ENCODE measurements around the gene ANKS1B. TPM values are rescaled to one million over a fixed set of nuclear protein-coding genes. Genes with fewer than 3 reads are reported as not detected.

Gene ANKS1B
- total and polyA plus RNA-seq, 2 experiments from 2014 or later, result 1.8 to 1.9 TPM

DNA sequence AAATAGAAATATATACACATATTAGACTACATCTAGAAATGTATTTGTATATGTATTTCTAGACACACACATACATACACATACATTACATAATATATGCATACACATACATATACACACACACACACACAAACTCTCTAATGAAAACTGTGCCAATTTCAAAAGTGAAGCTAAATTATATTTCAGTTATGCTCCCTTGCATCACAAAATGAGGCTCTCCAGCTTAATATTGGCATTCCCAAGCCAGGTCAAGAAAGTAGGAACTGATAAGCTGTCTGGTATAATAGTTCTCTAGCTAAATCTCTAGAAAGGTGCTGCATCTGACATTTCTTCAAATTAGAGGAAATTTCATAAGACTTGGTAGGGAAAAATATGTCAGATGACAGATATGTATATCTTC, 280.3 kb downstream of the ANKS1B start:
- Histone ChIP-seq H3K4me3 (no peak overlapping the region), H3K9me3 (ENCODE audit: low read depth) (no peaks in the 10 kb centered on the region), H3K27ac (no peak overlapping the region), H3K36me3 (no peaks in the 10 kb centered on the region), H3K4me1 (ENCODE audit: low read depth) (no peaks in the 10 kb centered on the region), H3K27me3 (no peaks in the 10 kb centered on the region)
- TF ChIP-seq, protein P1, sequence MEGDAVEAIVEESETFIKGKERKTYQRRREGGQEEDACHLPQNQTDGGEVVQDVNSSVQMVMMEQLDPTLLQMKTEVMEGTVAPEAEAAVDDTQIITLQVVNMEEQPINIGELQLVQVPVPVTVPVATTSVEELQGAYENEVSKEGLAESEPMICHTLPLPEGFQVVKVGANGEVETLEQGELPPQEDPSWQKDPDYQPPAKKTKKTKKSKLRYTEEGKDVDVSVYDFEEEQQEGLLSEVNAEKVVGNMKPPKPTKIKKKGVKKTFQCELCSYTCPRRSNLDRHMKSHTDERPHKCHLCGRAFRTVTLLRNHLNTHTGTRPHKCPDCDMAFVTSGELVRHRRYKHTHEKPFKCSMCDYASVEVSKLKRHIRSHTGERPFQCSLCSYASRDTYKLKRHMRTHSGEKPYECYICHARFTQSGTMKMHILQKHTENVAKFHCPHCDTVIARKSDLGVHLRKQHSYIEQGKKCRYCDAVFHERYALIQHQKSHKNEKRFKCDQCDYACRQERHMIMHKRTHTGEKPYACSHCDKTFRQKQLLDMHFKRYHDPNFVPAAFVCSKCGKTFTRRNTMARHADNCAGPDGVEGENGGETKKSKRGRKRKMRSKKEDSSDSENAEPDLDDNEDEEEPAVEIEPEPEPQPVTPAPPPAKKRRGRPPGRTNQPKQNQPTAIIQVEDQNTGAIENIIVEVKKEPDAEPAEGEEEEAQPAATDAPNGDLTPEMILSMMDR (IDR thresholded peaks at IDR 0.05; ENCODE audit: low read depth, low read length), result no peak
- DNase-seq (ENCODE audit: low read depth in 1 of 2, low spot score in 1 of 2), result no peak

DNA sequence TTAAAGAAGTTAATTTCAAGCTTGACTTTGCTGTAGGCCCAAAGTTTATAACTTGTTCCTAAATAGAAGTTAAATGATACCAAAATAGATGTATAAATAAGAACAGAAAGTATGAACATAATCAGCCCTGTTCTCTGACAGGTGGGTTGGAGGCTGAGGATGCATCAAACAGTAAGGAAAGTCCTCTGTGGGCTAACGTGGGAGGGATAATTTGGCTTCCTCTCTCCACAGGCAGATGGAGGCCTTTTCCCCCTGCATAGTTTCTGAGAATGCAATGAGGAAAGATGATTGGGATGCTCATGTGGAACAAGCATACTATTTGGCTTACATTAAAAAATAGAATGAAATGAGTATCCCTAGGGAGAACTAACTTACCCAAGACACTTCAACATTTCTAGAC, 280.7 kb downstream of the ANKS1B start:
- TF ChIP-seq, protein P1 (IDR thresholded peaks at IDR 0.05; ENCODE audit: low read depth, low read length), result no peak

DNA sequence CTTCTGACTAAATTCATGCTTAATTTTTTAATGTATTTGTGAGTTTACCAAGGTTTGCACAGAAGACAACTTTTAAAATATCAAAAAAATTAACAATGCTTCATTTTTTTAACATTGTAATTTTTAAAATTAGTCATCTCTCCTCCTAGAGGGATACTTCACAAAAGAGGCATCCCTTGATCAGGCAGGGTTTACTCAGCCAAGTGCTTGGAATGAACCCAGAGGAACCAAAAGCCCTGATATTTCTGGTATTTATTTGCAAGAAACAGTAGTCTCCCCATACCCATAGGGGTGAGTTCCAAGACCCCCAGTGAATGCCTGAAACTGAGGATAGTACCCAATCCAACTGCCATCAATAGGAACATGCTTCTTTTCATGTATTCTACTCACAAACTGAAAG, 284.7 kb downstream of the ANKS1B start:
- no peak overlapping the region for H3K4me3 ChIP-seq
- H3K4me1 ChIP-seq (ENCODE audit: low read depth), result no peaks in the 10 kb centered on the region
- H3K27ac ChIP-seq, result no peak overlapping the region
- TF ChIP-seq, protein P1 (IDR thresholded peaks at IDR 0.05; ENCODE audit: low read depth, low read length), result no peak
- no peaks in the 10 kb centered on the region for H3K36me3 ChIP-seq
- H3K9me3 ChIP-seq (ENCODE audit: low read depth), result no peaks in the 10 kb centered on the region
- DNase-seq (ENCODE audit: low read depth in 1 of 2, low spot score in 1 of 2), result no peak
- H3K27me3 ChIP-seq, result no peaks in the 10 kb centered on the region

More for the DNA sequence above, 280.7 kb downstream of the ANKS1B start:
- Histone ChIP-seq H3K4me1 (ENCODE audit: low read depth) (no peaks in the 10 kb centered on the region), H3K27ac (no peak overlapping the region), H3K27me3 (no peaks in the 10 kb centered on the region), H3K4me3 (no peak overlapping the region), H3K9me3 (ENCODE audit: low read depth) (no peaks in the 10 kb centered on the region), H3K36me3 (no peaks in the 10 kb centered on the region)
- DNase-seq (ENCODE audit: low read depth in 1 of 2, low spot score in 1 of 2), result no peak

DNA sequence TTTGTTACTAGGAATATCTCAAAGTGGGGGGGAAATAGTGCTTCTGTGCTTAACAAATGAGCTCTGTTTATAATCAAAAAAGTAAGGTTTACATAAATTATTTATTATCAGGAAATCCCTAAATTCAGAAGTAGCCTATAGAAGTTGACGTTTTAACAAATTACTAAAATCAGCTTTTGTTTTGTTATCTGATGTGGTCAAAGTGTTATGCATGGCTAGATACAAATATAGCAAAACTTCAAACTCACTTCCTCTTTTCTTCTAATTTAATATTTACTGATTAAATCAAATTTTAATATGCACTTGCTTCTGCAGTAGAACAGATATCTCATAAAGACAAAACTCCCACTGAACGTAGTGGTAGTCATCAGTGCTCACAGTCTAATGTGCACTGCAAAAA, 289.7 kb downstream of the ANKS1B start:
- Histone ChIP-seq H3K36me3 (no peaks in the 10 kb centered on the region), H3K4me3 (no peak overlapping the region), H3K27ac (no peak overlapping the region), H3K9me3 (ENCODE audit: low read depth) (no peaks in the 10 kb centered on the region), H3K4me1 (ENCODE audit: low read depth) (no peaks in the 10 kb centered on the region), H3K27me3 (no peaks in the 10 kb centered on the region)
- TF ChIP-seq, protein P1 (IDR thresholded peaks at IDR 0.05; ENCODE audit: low read depth, low read length), result no peak
- DNase-seq (ENCODE audit: low read depth in 1 of 2, low spot score in 1 of 2), result no peak

DNA sequence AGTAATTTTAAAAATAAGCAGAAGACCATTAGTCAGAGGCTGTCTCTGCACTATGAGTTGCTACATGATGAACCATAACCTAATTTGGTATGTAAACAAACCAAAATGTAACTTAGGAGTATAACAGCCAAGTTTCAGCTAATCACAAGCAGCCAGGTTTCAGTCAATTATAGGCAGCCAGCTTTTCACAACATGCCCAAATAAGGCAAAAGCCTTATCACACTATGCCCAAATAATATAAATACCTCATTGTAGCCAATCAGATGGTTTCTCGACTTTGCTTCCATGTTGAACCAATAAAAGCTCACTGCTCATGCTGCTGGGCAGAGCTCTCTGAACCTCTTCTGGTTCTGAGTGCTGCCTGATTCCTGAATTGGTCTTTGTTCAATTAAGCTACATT, 298.6 kb downstream of the ANKS1B start:
- no peaks in the 10 kb centered on the region for H3K9me3 ChIP-seq (ENCODE audit: low read depth)
- DNase-seq (ENCODE audit: low read depth in 1 of 2, low spot score in 1 of 2), result no peak
- H3K27ac ChIP-seq, result no peak overlapping the region
- no peaks in the 10 kb centered on the region for H3K4me1 ChIP-seq (ENCODE audit: low read depth)
- H3K4me3 ChIP-seq, result no peak overlapping the region
- no peaks in the 10 kb centered on the region for H3K27me3 ChIP-seq
- no peaks in the 10 kb centered on the region for H3K36me3 ChIP-seq
- TF ChIP-seq, protein P1 (IDR thresholded peaks at IDR 0.05; ENCODE audit: low read depth, low read length), result no peak

DNA sequence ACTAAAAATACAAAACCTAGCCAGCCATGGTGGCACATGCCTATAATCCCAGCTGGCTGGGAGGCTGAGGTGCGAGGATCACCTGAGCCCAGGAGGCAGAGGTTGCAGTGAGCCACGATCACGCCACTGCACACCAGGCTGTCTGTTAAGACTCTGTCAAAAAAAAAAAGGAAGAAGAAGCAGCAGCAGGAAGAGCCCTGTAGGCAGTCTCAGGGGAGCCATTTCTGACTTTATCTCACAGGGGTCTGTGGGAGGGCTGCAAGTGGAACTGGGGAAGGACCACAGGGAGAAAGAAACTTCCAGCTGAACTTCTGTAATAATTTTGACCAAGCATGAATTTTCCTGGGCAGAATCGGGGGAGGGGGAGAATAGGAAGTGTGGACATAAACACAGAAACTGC, 304.5 kb downstream of the ANKS1B start:
- no peaks in the 10 kb centered on the region for H3K9me3 ChIP-seq (ENCODE audit: low read depth)
- no peak overlapping the region for H3K4me3 ChIP-seq
- TF ChIP-seq, protein P1 (IDR thresholded peaks at IDR 0.05; ENCODE audit: low read depth, low read length), result no peak
- H3K27ac ChIP-seq, result no peak overlapping the region
- no peak for DNase-seq (ENCODE audit: low read depth in 1 of 2, low spot score in 1 of 2)
- no peaks in the 10 kb centered on the region for H3K36me3 ChIP-seq
- no peaks in the 10 kb centered on the region for H3K27me3 ChIP-seq
- no peaks in the 10 kb centered on the region for H3K4me1 ChIP-seq (ENCODE audit: low read depth)
